OCI-LY3 (cell line): Measurements from ENCODE around the gene AKAP3.

ENCODE experiments used
- H2AFZ ChIP-seq: fragments of 200-600, 300-600 bp; shearing (Covaris generic); 2 replicates; pipeline ENCODE4 v1.6.0; 2014; ENCODE audit warnings: antibody characterized with exemption, low read depth, low read length
- H3K27ac ChIP-seq: fragments of 200-600, 300-600 bp; sonication (generic); 2 replicates; pipeline ENCODE4 v1.5.1; 2014; ENCODE audit warnings: mild to moderate bottlenecking, low read length, moderate library complexity, mixed read lengths
- H3K27me3 ChIP-seq: fragments of 200-600, 300-600 bp; sonication (generic); 2 replicates; pipeline ENCODE4 v1.6.1; 2014; ENCODE audit warnings: low read depth, low read length, mixed read lengths
- H3K36me3 ChIP-seq: fragments of 200-600, 300-600 bp; sonication (generic); replicated peaks from 2 replicates; pipeline ENCODE3; 2014; ENCODE audit warnings: low read depth, low read length, mixed read lengths
- H3K4me1 ChIP-seq: fragments of 300-600, 200-600 bp; sonication (generic); 2 replicates; pipeline ENCODE4 v1.6.1; 2014; ENCODE audit warnings: low read length, mixed read lengths
- H3K4me2 ChIP-seq: fragments of 200-600, 300-600 bp; sonication (generic); 2 replicates; pipeline ENCODE4 v1.6.1; 2014; ENCODE audit warnings: low read length, mixed read lengths
- H3K4me3 ChIP-seq: fragments of 300-600, 200-600 bp; sonication (generic); 2 replicates; pipeline ENCODE4 v1.5.1; 2014; ENCODE audit warnings: antibody characterized with exemption, mild to moderate bottlenecking, low read length, moderate library complexity
- H3K79me2 ChIP-seq: fragments of 300-600, 200-600 bp; shearing (Covaris generic); 2 replicates; pipeline ENCODE4 v1.6.1; 2014; ENCODE audit warnings: mild to moderate bottlenecking, low read length, mixed read lengths
- H3K9ac ChIP-seq: fragments of 300-600, 200-600 bp; shearing (Covaris generic); 2 replicates; pipeline ENCODE4 v1.6.0; 2014; ENCODE audit warnings: mild to moderate bottlenecking, low read length, moderate library complexity
- H3K9me3 ChIP-seq: fragments of 200-600, 300-600 bp; shearing (Covaris generic); 2 replicates; pipeline ENCODE4 v1.6.1; 2014; ENCODE audit warnings: low read length, mixed read lengths; ENCODE audit not compliant: insufficient read depth
- H4K20me1 ChIP-seq: fragments of 200-600, 300-600 bp; sonication (generic); 2 replicates; pipeline ENCODE4 v1.6.1; 2016; ENCODE audit warnings: low read length, mixed read lengths; ENCODE audit not compliant: insufficient read depth
- EZH2phosphoT487 ChIP-seq: fragments of 200-600 bp; shearing (Covaris generic); IDR thresholded peaks from 2 replicates; pipeline ENCODE4 v1.6.1; 2018; ENCODE audit warnings: antibody characterized with exemption, mixed run types, low read depth
- TF ChIP-seq, protein P1 (sequence below): fragments of 200-600, 300-600 bp; sonication (generic); IDR thresholded peaks from 2 replicates; pipeline ENCODE4 v1.5.1; 2014; ENCODE audit warnings: antibody characterized with exemption, low read length, low read depth

Gene AKAP3

DNA sequence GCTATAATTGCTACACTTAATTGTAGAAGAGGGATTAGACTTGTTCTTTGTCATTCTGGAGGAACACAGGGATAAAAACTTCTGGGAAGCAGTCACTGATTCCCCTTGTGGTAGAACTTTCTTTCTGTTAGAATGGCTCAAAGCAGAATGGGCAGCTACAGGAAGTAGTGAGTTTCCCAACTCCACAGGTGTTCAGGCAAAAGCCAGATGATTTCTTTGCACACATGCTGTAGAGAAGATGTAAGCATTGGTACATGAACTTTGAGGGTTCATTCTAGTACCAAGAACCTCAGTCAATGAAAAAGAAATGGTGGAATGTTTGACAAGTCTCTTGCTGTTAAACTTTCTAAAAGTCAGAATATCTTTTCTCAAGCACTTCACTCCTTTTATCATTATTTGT lies 4.4 kb upstream of the AKAP3 start:
- Histone ChIP-seq H3K4me1 (peaks cover 22% of the 10 kb centered on the region), H3K27me3 (no peaks in the 10 kb centered on the region), H2AFZ (no peak overlapping the region), H3K9me3 (no peaks in the 10 kb centered on the region), H3K9ac (no peak overlapping the region), H3K79me2 (peaks cover 56% of the 10 kb centered on the region), H4K20me1 (no peaks in the 10 kb centered on the region), H3K27ac (no peak overlapping the region), H3K36me3 (peaks cover 30% of the 10 kb centered on the region), H3K4me2 (peak overlapping the region; percentile 15; the same call in 1 of the 2 replicates), H3K4me3 (no peak overlapping the region)
- TF ChIP-seq, protein P1, sequence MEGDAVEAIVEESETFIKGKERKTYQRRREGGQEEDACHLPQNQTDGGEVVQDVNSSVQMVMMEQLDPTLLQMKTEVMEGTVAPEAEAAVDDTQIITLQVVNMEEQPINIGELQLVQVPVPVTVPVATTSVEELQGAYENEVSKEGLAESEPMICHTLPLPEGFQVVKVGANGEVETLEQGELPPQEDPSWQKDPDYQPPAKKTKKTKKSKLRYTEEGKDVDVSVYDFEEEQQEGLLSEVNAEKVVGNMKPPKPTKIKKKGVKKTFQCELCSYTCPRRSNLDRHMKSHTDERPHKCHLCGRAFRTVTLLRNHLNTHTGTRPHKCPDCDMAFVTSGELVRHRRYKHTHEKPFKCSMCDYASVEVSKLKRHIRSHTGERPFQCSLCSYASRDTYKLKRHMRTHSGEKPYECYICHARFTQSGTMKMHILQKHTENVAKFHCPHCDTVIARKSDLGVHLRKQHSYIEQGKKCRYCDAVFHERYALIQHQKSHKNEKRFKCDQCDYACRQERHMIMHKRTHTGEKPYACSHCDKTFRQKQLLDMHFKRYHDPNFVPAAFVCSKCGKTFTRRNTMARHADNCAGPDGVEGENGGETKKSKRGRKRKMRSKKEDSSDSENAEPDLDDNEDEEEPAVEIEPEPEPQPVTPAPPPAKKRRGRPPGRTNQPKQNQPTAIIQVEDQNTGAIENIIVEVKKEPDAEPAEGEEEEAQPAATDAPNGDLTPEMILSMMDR: no peak
- no peak for TF ChIP-seq EZH2phosphoT487

GRCh38 chr12:4649358-4649661 lies 459 bp upstream of the AKAP3 start:
- no peaks in the 10 kb centered on the region for H3K27me3 ChIP-seq
- H3K79me2 ChIP-seq: peaks cover 60% of the 10 kb centered on the region
- peak overlapping the region; percentile 92 for H3K4me3 ChIP-seq
- H3K9ac ChIP-seq: peak overlapping the region; percentile 98
- TF ChIP-seq EZH2phosphoT487: no peak
- TF ChIP-seq, protein P1: no peak
- H3K36me3 ChIP-seq: peaks cover 2% of the 10 kb centered on the region
- H3K27ac ChIP-seq: peak overlapping the region; percentile 76
- H3K4me2 ChIP-seq: peak overlapping the region; percentile 84
- peaks cover 43% of the 10 kb centered on the region for H3K4me1 ChIP-seq
- H4K20me1 ChIP-seq: no peaks in the 10 kb centered on the region
- no peaks in the 10 kb centered on the region for H3K9me3 ChIP-seq
- peak overlapping the region; percentile 71 for H2AFZ ChIP-seq

DNA sequence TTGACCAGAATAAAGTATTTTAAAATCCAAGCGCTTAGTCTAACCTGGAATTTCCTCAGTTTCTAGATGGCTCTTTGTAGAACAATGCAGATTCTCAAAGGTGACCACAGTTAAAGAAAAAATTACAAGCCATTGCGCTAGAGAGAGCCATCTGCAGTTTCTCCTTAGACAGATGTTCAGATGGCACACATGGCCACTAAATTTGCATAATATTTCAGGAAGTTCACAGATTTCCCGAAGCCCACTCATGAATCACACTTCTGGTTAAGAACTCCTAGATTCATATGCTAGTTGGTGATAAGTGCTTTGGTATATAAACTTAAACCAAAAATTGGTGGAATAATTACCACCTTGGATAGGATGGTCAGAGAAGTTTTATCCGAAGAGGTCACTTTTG lies 749 bp downstream of the AKAP3 start:
- H3K27ac ChIP-seq: peak overlapping the region; percentile 76

GRCh38 chr12:4645023-4645422 lies 3.8 kb downstream of the AKAP3 start:
- Histone ChIP-seq H4K20me1 (no peaks in the 10 kb centered on the region), H3K4me2 (no peak overlapping the region), H2AFZ (no peak overlapping the region), H3K4me1 (peaks cover 49% of the 10 kb centered on the region), H3K36me3 (no peaks in the 10 kb centered on the region), H3K27me3 (no peaks in the 10 kb centered on the region), H3K9me3 (no peaks in the 10 kb centered on the region), H3K9ac (no peak overlapping the region), H3K27ac (no peak overlapping the region), H3K4me3 (no peak overlapping the region), H3K79me2 (peaks cover 20% of the 10 kb centered on the region)
- TF ChIP-seq, protein P1: no peak
- no peak for TF ChIP-seq EZH2phosphoT487

More for the DNA sequence above, 749 bp downstream of the AKAP3 start:
- peaks cover 45% of the 10 kb centered on the region for H3K4me1 ChIP-seq
- H3K79me2 ChIP-seq: peaks cover 48% of the 10 kb centered on the region
- H3K9ac ChIP-seq: peak overlapping the region; percentile 98
- no peaks in the 10 kb centered on the region for H3K9me3 ChIP-seq
- 0 out of 2 replicates have a peak overlapping the region, but pooled peaks have one; percentile 50 for H2AFZ ChIP-seq
- H3K4me2 ChIP-seq: peak overlapping the region; percentile 92
- H3K4me3 ChIP-seq: peak overlapping the region; percentile 92
- TF ChIP-seq, protein P1: no peak
- no peaks in the 10 kb centered on the region for H4K20me1 ChIP-seq
- H3K36me3 ChIP-seq: no peaks in the 10 kb centered on the region
- H3K27me3 ChIP-seq: no peaks in the 10 kb centered on the region
